K562 (cell line): Measurements from ENCODE around the gene POMT2. TPM values are rescaled to one million over a fixed set of nuclear protein-coding genes. Genes with fewer than 3 reads are reported as not detected.
A peak's percentile ranks its signal among the peaks of the same experiment; 100 is the strongest.

Experiments
- ATF7 ChIP-seq: fragments of 450-650 bp; IDR thresholded peaks from 2 replicates; pipeline ENCODE4 v1.7.1; 2014; ENCODE audit warnings: mild to moderate bottlenecking, moderate library complexity
- C11orf30 ChIP-seq: fragments of 450-650 bp; IDR thresholded peaks from 2 replicates; pipeline ENCODE4 v1.6.1; 2016; ENCODE audit warnings: low read depth, mild to moderate bottlenecking
- CBFA2T2 ChIP-seq: fragments of 450-650 bp; conservative IDR thresholded peaks from 2 replicates; pipeline ENCODE4 v1.6.1; 2017; ENCODE audit warnings: mild to moderate bottlenecking
- CBX8 ChIP-seq: fragments of 200-600 bp; sonication (generic); IDR thresholded peaks from 2 replicates; pipeline ENCODE4 v1.6.1; 2012; ENCODE audit warnings: borderline replicate concordance, mixed run types, low read depth, mild to moderate bottlenecking, moderate library complexity, mixed read lengths, low read length, control low read depth, inconsistent platforms; ENCODE audit not compliant: poor library complexity, severe bottlenecking; ENCODE audit errors: extremely low read depth
- CHD2 ChIP-seq: IDR thresholded peaks from 2 replicates; pipeline ENCODE4 v1.6.1; 2011; ENCODE audit warnings: low read depth, low read length
- ELK3 ChIP-seq: fragments of 450-650 bp; formaldehyde crosslinking; IDR thresholded peaks from 2 replicates; pipeline ENCODE4 v1.4.0; 2020; ENCODE audit warnings: mild to moderate bottlenecking
- FOXP1 ChIP-seq: sonication (generic); formaldehyde crosslinking; IDR thresholded peaks from 2 replicates; pipeline ENCODE4 v1.8.0; 2022; ENCODE audit warnings: mild to moderate bottlenecking, missing genetic modification reagents
- HOMEZ ChIP-seq: fragments of 250-450 bp; sonication (Bioruptor Pico); IDR thresholded peaks from 2 replicates; pipeline ENCODE4 v1.4.0; 2020; ENCODE audit warnings: mild to moderate bottlenecking, moderate library complexity
- IRF2 ChIP-seq: sonication (generic); formaldehyde crosslinking; IDR thresholded peaks from 2 replicates; pipeline ENCODE4 v1.8.1; 2022; ENCODE audit warnings: mild to moderate bottlenecking, missing genetic modification reagents
- MTA3 ChIP-seq: fragments of 450-650 bp; formaldehyde crosslinking; IDR thresholded peaks from 2 replicates; pipeline ENCODE4 v1.6.1; 2017; ENCODE audit warnings: mild to moderate bottlenecking, borderline replicate concordance
- NR2C2 ChIP-seq, 2 experiments: fragments of 200-800 bp in 1 of 2; sonication (Bioruptor generic) in 1 of 2; sonication (generic) in 1 of 2; formaldehyde crosslinking in 1 of 2; IDR thresholded peaks; 2 replicates each; pipeline versions ENCODE4 v1.6.1 to v1.8.0; 2016 to 2022; ENCODE audit warnings: mild to moderate bottlenecking in 1 of 2, missing compliant biosample characterization in 1 of 2, missing genetic modification characterization in 1 of 2, missing genetic modification reagents in 1 of 2
- SIN3B ChIP-seq: fragments of 450-650 bp; IDR thresholded peaks from 2 replicates; pipeline ENCODE4 v1.6.1; 2017; ENCODE audit warnings: low read depth, mild to moderate bottlenecking, moderate library complexity
- TCFL5 ChIP-seq: fragments of 250-450 bp; sonication (Bioruptor Pico); conservative IDR thresholded peaks from 2 replicates; pipeline ENCODE4 v1.6.1; 2021; ENCODE audit warnings: mild to moderate bottlenecking, moderate library complexity, matching md5 sums
- TFAP4 ChIP-seq: sonication (generic); formaldehyde crosslinking; IDR thresholded peaks from 2 replicates; pipeline ENCODE4 v1.8.0; 2022; ENCODE audit warnings: missing genetic modification reagents, mild to moderate bottlenecking, moderate library complexity, borderline replicate concordance
- TOE1 ChIP-seq, 2 experiments: fragments of 450-650 bp in 1 of 2; sonication (generic) in 1 of 2; formaldehyde crosslinking in 1 of 2; IDR thresholded peaks; 2 replicates each; pipeline versions ENCODE4 v1.7.1 to v1.8.0; 2016 to 2022; ENCODE audit warnings: borderline replicate concordance in 2 of 2, mild to moderate bottlenecking in 2 of 2, antibody characterized with exemption in 1 of 2, inconsistent platforms in 1 of 2, low read depth in 1 of 2, missing genetic modification reagents in 1 of 2, moderate library complexity in 1 of 2
- ZEB2 ChIP-seq: fragments of 450-650 bp; IDR thresholded peaks from 2 replicates; pipeline ENCODE4 v1.6.1; 2016
- ZNF12 ChIP-seq: sonication (generic); formaldehyde crosslinking; IDR thresholded peaks from 2 replicates; pipeline ENCODE4 v1.4.0; 2020; ENCODE audit warnings: mild to moderate bottlenecking, missing genetic modification reagents
- ZNF174 ChIP-seq: fragments of 250-450 bp; sonication (Bioruptor Pico); IDR thresholded peaks from 2 replicates; pipeline ENCODE4 v1.4.0; 2020; ENCODE audit warnings: mild to moderate bottlenecking
- ZSCAN29 ChIP-seq: fragments of 450-650 bp; IDR thresholded peaks from 2 replicates; pipeline ENCODE4 v1.6.1; 2017
- polyA plus RNA-seq, 8 experiments: library from polyadenylated mRNA; depleted of rRNA in 4 of 8; stranded (reverse) in 5 of 8; unstranded in 3 of 8; fragments of >200 nt; fragmentation: Nextera tagmentation in 2 of 8; fragmentation: Illumina TruSeq in 1 of 8; extraction: Ambion mirVana in 2 of 8; extraction: Trizol in 1 of 8; gene quantifications; 2 replicates each; pipeline versions ENCODE4 v1.2.1 to v1.2.3, GENCODE V29; 2011 to 2014; ENCODE audit warnings: inconsistent platforms in 1 of 8, missing spikeins in 1 of 8
- total RNA-seq, 7 experiments: library from RNA; depleted of rRNA in 6 of 7; stranded (reverse); fragments of >200 nt in 6 of 7; fragmentation: Illumina TruSeq in 2 of 7; extraction: Trizol in 2 of 7; gene quantifications; 2 replicates each; pipeline versions ENCODE4 v1.2.1 to v1.2.3, GENCODE V29; 2011 to 2021; ENCODE audit warnings: low replicate concordance in 1 of 7
- TF ChIP-seq, protein P1 (sequence below): IDR thresholded peaks from 2 replicates; pipeline ENCODE4 v1.6.1; 2011; ENCODE audit warnings: borderline replicate concordance, low read depth, mild to moderate bottlenecking, moderate library complexity, low read length; ENCODE audit not compliant: insufficient read depth, poor library complexity, severe bottlenecking
- TF ChIP-seq, protein P2 (sequence below): fragments of 450-650 bp; IDR thresholded peaks from 2 replicates; pipeline ENCODE4 v1.6.1; 2016

POMT2 gene
- total and polyA plus RNA-seq, 9 of the 15 experiments (the other 6 are each of a cell fraction or from before 2014, with no cell fraction given) = 0.39 to 16.6 (median 7.8) TPM

GRCh38 chr14:77320238-77320935, at the start of gene POMT2 (continued):
- TF ChIP-seq HOMEZ (CRISPR knock-in tag) (no peak), TOE1 (IDR thresholded peaks at IDR 0.05; ENCODE audit: borderline replicate concordance) (no peak), TOE1 (CRISPR knock-in tag; IDR thresholded peaks at IDR 0.05; ENCODE audit: borderline replicate concordance, low read depth) (no peak), FOXP1 (peak; percentile 74; the same call in 1 of the 2 replicates), ZSCAN29 (no peak), MTA3 (no peak), CBFA2T2 (no peak), SIN3B (0 out of 2 replicates have a peak, but pooled peaks have one; percentile 27), ZEB2 (no peak), CBX8 (no peak), ZNF174 (no peak), TFAP4 (CRISPR knock-in tag) (peak; percentile 86), IRF2 (CRISPR knock-in tag) (no peak), C11orf30 (no peak), ELK3 (CRISPR knock-in tag) (no peak), NR2C2 (CRISPR knock-in tag; IDR thresholded peaks at IDR 0.05) (no peak), NR2C2 (tag; IDR thresholded peaks at IDR 0.05) (no peak), ZNF12 (CRISPR knock-in tag) (no peak), CHD2 (no peak; the same call in 1 of the 2 replicates), TCFL5 (CRISPR knock-in tag) (no peak), ATF7 (no peak)
- TF ChIP-seq, protein P1, sequence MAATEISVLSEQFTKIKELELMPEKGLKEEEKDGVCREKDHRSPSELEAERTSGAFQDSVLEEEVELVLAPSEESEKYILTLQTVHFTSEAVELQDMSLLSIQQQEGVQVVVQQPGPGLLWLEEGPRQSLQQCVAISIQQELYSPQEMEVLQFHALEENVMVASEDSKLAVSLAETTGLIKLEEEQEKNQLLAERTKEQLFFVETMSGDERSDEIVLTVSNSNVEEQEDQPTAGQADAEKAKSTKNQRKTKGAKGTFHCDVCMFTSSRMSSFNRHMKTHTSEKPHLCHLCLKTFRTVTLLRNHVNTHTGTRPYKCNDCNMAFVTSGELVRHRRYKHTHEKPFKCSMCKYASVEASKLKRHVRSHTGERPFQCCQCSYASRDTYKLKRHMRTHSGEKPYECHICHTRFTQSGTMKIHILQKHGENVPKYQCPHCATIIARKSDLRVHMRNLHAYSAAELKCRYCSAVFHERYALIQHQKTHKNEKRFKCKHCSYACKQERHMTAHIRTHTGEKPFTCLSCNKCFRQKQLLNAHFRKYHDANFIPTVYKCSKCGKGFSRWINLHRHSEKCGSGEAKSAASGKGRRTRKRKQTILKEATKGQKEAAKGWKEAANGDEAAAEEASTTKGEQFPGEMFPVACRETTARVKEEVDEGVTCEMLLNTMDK = peak; percentile 92
- TF ChIP-seq, protein P2, sequence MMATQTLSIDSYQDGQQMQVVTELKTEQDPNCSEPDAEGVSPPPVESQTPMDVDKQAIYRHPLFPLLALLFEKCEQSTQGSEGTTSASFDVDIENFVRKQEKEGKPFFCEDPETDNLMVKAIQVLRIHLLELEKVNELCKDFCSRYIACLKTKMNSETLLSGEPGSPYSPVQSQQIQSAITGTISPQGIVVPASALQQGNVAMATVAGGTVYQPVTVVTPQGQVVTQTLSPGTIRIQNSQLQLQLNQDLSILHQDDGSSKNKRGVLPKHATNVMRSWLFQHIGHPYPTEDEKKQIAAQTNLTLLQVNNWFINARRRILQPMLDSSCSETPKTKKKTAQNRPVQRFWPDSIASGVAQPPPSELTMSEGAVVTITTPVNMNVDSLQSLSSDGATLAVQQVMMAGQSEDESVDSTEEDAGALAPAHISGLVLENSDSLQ = peak; percentile 94
